NCI-H1092 (cell line): ENCODE measurements around the gene LMO4.

ENCODE experiments used
- DNase-seq: peaks from one replicate; lab custom pipeline; 2025; lab: John Stamatoyannopoulos, UW

LMO4 gene

DNA sequence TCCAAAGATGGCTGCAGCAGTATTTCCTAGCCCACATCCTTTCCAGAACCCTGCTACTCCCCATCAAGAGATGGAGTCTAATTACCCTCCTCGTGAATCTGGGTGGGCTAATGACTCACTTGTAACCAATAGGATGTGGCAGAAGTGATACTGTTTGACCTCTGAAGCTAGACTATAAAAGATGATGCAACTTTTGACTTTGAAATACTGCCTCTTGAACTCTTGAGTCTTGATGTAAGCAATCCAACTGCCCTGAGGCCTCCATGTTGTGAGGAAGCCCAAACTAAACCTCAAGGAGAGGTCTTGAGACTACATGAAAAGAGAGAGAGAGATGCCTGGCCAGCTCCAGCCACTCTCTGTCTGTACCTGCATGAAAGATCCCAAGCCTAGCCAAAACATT, 29.5 kb downstream of the LMO4 start:
- no peak for DNase-seq

DNA sequence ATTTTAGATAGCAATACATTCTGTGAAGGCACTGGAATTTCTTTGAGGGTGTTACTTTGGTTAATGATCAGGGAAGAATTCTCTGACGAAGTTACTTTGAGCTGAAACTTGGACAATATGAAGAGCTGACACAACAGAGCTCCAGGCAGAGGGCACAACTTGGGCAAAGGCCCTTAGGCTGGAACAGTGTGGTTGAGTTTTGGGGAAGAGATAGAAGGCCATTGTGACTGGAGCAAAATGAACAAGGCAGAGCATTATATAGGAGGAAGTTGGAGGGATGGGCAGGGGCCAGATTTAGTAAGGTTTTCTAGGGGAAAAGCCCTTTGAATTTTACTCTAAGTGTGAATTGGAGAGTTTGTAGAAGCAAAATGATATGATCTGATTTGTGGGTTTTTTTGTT, 30.9 kb downstream of the LMO4 start:
- no peak for DNase-seq

DNA sequence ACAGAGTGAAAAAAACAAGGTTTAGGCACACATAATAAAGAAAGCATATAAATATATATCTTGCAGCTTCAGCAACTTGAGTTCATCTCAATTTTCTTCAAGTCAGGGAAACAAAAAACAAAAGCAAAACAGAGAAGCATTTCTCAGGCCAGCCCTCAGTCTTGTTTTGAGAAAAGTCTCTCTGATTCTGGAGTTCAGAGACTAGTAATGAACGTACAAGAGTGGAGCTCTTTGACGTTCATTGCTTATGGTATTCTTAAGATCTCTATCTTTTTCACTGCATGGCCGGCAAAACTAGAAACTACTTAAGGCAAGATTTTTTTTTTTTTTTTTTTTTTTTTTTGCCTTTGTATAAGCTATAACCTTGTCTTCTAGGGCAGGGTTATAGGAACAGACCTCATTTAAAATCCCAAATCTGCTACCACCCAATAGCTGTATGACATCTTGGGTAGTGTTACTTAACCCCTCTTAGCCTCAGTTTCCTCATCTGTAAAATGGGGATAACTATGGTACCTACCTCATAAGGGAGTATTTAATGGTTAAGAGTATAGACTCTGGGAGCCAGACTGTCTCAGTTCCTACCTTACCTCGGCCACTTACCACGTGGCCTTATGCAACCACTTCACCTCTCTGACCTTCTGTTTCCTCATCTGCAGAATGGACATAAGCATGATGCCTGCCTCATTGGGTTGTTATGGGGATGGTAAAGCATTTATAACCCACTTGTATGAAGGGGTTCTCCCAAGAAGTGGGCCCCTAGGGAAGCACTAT, 33.6 kb downstream of the LMO4 start:
- no peak for DNase-seq

DNA sequence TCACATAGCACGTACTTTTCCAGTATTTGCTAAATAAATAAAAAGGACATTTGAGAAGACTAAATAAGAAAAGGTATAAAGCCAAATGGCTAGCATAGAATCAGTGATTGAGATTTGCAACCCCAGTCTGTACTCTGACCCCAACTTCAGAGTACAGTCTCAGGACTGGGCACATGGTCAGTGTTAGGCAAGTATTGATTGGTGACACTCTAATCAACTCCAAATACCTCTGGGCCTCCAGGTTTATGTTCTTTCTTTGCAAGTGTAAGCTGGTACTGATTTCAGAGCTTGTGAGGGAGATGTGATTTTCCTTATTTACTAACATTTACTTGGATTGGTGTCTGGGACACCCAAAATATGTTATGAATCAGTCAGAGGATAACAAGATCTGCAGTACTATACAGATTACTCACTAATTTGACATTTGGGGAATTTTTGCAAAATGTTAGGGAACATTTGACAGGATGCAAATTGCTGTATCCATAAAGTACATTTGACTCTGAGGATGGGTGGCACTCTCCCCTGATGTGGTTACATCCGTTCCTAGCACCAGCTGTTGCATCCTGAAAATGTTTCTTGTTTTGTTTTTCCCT, 34.2 kb downstream of the LMO4 start:
- DNase-seq: no peak

DNA sequence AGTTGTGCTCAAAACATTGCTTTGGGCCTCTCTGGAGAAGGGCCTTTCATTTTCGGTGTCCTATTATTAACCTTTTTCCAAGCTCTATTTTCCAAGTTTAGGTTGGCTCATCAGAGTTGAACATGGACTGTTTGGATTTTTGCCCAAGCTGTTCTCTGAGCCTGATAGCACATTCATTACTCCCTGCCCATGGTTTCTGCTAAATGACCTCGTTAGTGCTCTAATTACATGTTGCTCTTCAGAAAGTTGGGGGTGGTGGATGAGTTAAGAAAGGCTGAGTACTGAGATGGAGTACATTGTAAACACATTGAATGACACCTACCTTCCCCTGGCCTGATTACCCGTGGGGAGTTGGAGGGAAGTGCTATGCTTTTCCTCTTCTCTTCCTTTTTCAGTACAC, 38.9 kb downstream of the LMO4 start:
- DNase-seq: no peak

DNA sequence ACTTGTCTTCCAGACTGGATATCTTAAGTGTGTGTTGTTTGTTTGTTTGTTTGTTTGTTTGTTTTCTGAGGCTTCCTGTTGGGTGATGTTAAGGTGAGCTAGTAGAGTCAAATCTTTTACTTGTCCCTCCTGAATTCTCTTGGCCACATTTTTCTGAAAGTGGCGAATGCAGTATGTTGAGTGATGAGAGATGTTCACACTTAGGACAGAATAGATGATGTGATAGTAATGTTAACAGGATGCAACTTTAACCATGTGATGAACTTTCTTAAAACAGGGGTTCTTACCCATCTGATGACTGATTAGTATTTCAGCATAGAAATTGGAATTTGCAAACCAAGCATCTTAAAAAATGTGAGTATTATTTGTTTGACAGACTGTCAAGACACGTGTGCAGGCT, 40.2 kb downstream of the LMO4 start:
- no peak for DNase-seq

DNA sequence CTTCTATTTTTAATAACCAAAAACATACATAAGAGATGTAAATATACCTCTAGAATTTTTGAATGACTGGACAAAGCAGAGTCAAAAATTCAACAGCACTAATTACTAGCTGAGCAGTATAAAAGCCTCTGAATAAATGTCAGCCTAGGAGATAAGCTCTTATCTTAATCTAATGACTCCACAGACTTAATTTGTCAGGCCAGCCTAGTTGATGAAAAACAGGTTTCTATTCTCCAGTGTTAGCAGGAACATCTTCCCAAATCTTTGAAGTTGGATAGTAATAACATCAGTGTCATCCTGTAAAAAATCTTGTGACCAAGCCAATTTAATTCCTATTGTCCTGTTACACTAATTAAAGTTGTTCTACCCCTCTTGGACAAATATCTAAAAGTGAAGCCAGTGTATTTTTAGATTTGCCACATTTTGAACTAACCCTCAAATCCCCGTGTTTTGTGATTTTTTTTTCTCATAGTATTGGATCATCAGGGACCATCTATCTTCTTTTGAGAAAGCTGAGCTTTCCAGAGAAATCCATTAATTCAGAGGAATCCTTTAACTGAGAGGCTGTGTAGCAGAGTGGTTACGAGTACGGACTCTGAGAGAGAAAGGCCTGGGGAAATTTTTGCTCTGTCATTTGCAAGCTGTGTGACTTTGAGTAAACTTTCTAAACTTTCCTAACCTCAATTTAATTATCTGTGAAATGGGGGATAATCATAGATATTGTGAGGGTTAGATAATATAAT, 41.2 kb downstream of the LMO4 start:
- no peak for DNase-seq

DNA sequence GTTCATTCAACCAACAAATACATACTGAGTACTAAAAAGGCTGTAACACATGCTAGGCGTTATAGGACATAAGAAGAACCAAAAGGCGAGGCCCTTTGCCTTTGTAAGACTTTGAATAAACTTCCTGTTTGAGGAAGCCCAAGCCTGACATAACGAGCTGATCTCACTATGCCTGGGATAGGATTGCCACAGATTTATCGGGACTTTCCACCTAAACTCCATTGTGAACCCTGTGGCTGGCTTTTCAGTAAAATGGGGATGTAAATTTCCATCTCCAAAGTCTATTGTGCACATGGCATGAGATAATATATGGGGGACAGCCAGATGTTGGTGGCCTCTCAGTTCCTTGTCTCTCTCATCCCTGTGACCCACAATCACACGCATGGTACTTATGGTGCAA, 41.9 kb downstream of the LMO4 start:
- DNase-seq: no peak

DNA sequence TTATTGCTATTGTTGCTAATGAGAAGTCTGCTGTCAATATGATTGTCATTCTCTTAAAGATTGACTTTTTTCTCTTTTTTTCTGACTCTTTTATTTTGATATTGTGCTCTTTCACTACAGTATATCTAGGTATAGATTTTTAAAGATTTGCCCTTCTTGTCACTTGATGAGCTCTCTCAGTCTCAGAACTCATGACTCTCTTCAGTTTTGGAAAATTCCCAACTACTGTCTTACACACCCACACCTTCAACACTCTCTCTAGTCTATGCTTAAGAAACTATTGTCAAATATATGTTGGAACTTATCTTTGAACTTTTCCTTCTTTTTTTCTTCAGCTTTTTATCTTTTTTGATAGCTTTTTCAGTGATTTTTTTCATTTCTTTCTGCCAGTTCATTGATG, 50.6 kb downstream of the LMO4 start:
- DNase-seq: no peak

DNA sequence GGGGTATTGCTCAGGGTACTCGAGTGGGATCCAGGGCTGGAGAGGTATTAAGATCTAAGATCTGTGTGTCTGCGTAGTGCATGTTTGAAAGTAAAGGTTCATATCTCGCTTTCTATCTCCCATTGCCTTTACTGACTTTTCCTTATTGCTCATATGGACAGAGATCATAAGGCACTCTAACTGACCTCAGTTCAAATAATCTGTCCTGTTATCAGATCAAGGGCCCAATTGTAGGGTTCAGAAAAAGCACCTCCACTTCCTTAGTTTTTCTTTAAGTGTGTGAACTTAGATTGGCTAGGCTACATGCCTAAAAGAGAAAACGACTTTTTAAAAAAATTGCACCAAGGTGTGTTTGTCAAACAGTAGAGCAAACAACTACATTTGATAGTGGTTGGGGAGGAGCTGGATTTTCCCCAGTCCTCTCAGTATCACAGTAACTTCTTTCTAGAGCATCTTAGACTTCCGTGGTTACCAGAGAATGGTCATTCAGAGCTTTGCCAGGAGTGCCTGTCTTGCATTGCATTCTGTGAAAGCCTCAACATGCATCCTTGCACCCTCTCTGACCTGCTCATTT, 57.6 kb downstream of the LMO4 start:
- DNase-seq: no peak

DNA sequence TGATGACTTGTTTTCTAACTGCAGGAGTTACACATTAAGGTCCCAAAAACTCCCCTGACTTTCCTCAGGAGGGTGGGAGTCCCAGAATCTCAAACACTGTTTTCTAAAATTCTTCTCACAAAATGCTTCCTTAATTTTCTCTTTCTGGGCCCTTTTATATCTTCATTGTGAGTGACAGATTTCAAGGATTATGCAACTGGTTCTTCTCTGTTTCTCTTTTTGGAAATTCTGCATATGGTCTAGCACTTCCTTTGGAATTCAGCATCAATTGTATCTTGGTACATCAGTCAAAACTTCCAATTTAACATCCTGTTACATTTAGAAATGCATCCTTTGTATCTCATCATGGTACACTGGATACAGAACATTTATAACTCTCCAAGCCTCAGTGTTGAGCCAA, 59.7 kb downstream of the LMO4 start:
- DNase-seq: no peak

DNA sequence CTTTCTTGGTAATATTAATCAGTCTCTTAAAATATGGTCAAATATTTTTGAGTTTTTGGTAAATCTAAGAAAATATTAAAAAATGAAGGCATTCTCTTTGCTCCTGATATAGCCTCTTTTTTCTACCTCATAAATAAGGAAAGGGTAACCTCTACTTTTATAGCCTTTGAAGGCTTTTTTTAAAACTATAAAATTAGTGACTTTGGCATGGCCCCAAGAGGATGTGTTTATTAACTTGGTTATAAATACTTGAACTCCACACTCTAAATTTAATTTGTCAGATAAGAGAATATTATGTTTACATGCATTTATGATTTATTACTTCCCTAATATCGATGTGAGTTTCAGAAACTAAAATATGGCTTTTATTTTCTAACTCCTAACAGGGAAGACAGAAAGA, 60.3 kb downstream of the LMO4 start:
- no peak for DNase-seq

DNA sequence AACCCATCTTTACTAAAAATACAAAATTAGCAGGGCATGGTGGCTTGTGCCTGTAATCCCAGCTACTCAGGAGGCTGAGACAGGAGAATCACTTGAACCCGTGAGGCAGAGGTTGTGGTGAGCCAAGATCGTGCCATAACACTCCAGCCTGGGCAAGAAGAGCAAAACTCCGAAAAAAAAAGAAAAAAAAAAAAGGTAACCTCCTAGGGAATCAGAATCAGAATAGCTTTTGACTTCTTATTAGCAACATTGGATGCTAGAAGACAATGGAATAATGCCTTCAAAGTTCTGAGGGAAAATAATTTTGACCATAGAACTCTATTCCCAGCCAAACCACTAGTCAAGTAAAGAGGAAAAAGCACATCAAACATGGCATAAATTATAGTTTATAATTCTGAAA, 60.9 kb downstream of the LMO4 start:
- no peak for DNase-seq

DNA sequence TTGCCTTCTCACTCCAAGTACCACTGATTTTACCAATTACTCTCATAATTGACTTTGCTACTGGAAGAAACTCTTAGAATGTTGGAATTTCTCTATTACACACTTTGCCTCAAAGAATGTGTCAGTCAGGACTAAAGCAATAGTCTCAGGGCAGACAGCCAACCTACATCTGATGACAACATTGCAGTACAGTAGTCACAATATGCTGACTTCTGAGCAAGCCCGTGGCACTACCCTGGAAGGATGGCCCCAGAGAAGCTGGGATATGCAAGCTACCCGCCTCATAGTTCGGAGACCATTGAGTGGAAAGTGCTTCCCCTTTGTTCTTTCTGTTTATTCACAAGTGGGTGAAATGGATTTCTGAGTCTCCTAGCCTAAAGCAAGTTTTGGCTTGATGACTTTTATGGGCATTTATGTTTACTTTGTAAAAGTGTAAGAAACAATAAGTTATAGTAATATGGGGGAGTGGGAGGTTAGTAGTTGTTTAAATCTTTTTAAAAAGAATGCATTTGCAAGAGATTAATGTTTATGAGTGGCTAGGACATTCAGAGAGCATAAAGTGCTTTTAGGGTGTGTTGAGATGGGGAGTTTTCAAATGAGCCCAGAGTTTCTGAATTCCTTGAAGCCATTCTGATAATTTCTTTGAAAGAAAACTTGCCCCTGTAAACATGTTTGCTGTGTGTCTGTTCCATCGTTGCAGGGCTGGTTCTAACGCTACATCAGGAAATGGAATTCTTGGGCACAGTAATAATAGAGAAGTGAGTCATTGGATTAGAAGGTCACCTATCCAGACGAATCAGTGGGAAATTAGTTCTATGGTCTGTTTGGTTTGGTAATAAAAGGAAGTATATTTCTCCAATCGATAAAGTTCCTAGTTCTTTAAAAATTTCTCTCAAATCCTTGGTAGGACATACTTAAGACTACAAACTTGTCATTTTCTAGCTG, 63.8 kb downstream of the LMO4 start:
- DNase-seq: no peak

DNA sequence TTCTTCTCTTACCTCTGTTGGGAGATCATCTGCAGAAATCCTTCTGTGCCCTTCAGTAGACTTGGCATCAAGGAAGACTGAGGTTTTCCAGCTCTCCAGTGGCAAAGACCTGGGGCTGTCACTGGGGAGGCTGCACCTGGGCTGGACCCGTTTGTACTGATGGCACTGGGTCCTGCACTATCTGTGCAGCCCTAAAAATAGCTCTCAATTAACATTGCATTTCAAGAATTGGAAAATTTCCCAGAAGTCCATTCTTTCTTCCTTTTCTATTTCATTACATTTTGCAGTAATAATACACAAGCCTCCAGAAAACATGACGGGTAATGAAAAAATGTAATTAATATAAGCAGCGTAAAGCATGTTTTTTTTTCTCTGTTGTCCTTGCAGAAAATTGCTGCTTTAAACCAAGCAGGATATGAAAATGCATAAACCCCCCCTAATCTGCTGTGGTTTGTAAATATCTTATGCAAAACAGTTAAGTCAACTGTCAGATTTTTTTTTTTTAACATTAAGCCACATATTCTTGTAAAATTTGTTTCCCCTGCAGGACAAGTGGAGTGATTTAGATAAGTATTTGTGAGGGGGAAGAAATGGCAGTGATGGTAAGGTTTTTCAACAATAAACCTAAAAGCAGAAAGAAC, 64.9 kb downstream of the LMO4 start:
- DNase-seq: no peak

DNA sequence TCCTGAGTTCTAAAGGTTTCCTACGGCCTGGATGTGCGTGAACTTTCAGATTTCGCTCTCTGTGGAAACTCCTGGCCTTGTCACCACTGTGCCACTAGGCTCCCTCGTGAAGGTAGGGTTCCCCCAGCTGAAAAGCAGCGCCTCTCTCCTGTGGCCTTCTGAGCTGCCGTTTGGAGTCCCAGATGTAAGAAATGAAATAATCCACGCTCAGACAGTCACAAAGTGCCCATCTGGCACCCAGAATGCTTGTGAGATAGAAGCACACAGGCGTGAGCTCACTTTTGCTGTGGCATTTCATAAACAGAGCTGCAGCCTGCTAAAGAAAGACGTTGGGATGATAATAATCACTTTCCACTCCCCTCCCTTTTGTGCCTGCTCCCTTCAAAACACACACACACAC, 65.8 kb downstream of the LMO4 start:
- DNase-seq: no peak

DNA sequence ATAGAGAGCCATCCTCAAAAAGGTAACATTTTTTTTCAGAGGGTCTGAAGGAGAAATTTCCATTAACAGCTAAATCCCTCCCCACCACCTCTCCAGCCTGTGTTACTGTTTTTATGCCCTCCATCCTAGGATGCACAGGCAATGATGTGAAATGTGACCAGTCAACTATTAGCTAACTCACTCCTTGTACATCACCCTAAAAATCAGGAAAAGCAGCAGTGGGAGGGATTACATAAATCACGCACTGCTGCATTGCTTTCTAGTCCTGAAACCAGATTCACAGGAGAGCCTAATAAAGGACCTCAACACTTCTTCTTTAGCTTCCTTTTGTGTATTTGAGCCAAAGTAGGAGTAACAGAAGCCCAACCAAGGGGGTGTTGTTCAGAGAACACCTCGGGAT, 66.3 kb downstream of the LMO4 start:
- no peak for DNase-seq
